CD14-positive monocyte (primary cell): ENCODE data around the gene PRKN. TPM values are rescaled to one million over a fixed set of nuclear protein-coding genes. Genes with fewer than 3 reads are reported as not detected.

Source experiments
- DNase-seq, 3 donors: peaks; one replicate each; pipeline ENCODE4 v3.0.0-alpha.2; 2011 to 2022
- H2AFZ ChIP-seq: 2 replicates; pipeline ENCODE4 v1.6.0; 2012; ENCODE audit warnings: mild to moderate bottlenecking, low read depth, low read length, inconsistent platforms; ENCODE audit not compliant: insufficient read depth, poor library complexity, severe bottlenecking
- H3K27ac ChIP-seq, 2 donors: 1 replicate in 1 of 2; 2 replicates in 1 of 2; pipeline ENCODE4 v1.5.1; 2012 to 2013; ENCODE audit warnings: low read length in 2 of 2, control low read depth in 1 of 2, inconsistent platforms in 1 of 2, low read depth in 1 of 2, mild to moderate bottlenecking in 1 of 2
- H3K27me3 ChIP-seq, 2 donors: one replicate each; pipeline versions ENCODE4 v1.6.0 to v1.6.1; 2011 to 2013; ENCODE audit warnings: low read length in 2 of 2; ENCODE audit not compliant: control insufficient read depth in 2 of 2, insufficient read depth in 2 of 2
- H3K36me3 ChIP-seq, 2 donors: replicated peaks in 1 of 2; 1 replicate in 1 of 2; 2 replicates in 1 of 2; pipeline versions ENCODE4 v1.5.1 to v1.6.1; 2012 to 2013; ENCODE audit warnings: low read length in 2 of 2, control low read depth in 1 of 2, inconsistent platforms in 1 of 2, mild to moderate bottlenecking in 1 of 2; ENCODE audit not compliant: insufficient read depth in 2 of 2, control insufficient read depth in 1 of 2
- H3K4me1 ChIP-seq, 2 donors: 1 replicate in 1 of 2; 2 replicates in 1 of 2; pipeline versions ENCODE4 v1.5.1 to v1.6.1; 2012 to 2013; ENCODE audit warnings: low read length in 2 of 2, control low read depth in 1 of 2, inconsistent platforms in 1 of 2, mild to moderate bottlenecking in 1 of 2, moderate library complexity in 1 of 2; ENCODE audit not compliant: insufficient read depth in 2 of 2, control insufficient read depth in 1 of 2
- H3K4me2 ChIP-seq: replicated peaks from 2 replicates; pipeline ENCODE3; 2012; ENCODE audit warnings: low read length, moderate library complexity, mild to moderate bottlenecking; ENCODE audit not compliant: poor library complexity, severe bottlenecking; ENCODE audit errors: extremely low read depth
- H3K4me3 ChIP-seq, 3 experiments: fragments of 200-600 bp in 1 of 3; sonication (generic) in 1 of 3; replicated peaks in 1 of 3; 1 replicate in 2 of 3; 2 replicates in 1 of 3; pipeline ENCODE4 v1.5.1; 2011 to 2013; ENCODE audit warnings: low read length in 3 of 3, mild to moderate bottlenecking in 3 of 3, control low read depth in 2 of 3, low read depth in 2 of 3, inconsistent platforms in 1 of 3, moderate library complexity in 1 of 3
- H3K79me2 ChIP-seq: 2 replicates; pipeline ENCODE4 v1.6.0; 2012; ENCODE audit warnings: mild to moderate bottlenecking, control low read depth, inconsistent platforms, low read length, moderate library complexity; ENCODE audit not compliant: insufficient read depth
- H3K9ac ChIP-seq: 2 replicates; pipeline ENCODE4 v1.6.0; 2017; ENCODE audit warnings: low read length, mild to moderate bottlenecking; ENCODE audit not compliant: insufficient read depth, poor library complexity, severe bottlenecking
- H3K9me3 ChIP-seq, 2 donors: replicated peaks in 1 of 2; 1 replicate in 1 of 2; 2 replicates in 1 of 2; pipeline versions ENCODE4 v1.5.1 to v1.6.1; 2012 to 2013; ENCODE audit warnings: low read length in 2 of 2, control low read depth in 1 of 2; ENCODE audit not compliant: control insufficient read depth in 1 of 2, insufficient read depth in 1 of 2
- H4K20me1 ChIP-seq: 2 replicates; pipeline ENCODE4 v1.6.0; 2012; ENCODE audit warnings: mild to moderate bottlenecking, low read length, control low read depth, moderate library complexity; ENCODE audit not compliant: insufficient read depth
- H3K27ac Mint-ChIP-seq, 7 donors: one replicate each; pipeline ENCODE4 v1.8.0; 2020; ENCODE audit warnings: mild to moderate bottlenecking in 7 of 7, mixed read lengths in 7 of 7, moderate library complexity in 6 of 7, inconsistent platforms in 2 of 7
- H3K27me3 Mint-ChIP-seq, 3 donors: one replicate each; pipeline ENCODE4 v1.8.0; 2021 to 2022; ENCODE audit warnings: low read depth in 3 of 3, mild to moderate bottlenecking in 3 of 3, mixed read lengths in 3 of 3, moderate library complexity in 3 of 3, inconsistent platforms in 1 of 3
- H3K36me3 Mint-ChIP-seq, 2 donors: one replicate each; pipeline ENCODE4 v1.8.0; 2020; ENCODE audit warnings: mixed read lengths in 2 of 2, inconsistent platforms in 1 of 2, mild to moderate bottlenecking in 1 of 2
- H3K4me1 Mint-ChIP-seq: one replicate; pipeline ENCODE4 v1.8.0; 2020; ENCODE audit warnings: mild to moderate bottlenecking, mixed read lengths
- H3K4me3 Mint-ChIP-seq, 2 donors: one replicate each; pipeline ENCODE4 v1.8.0; 2020; ENCODE audit warnings: mild to moderate bottlenecking in 2 of 2, mixed read lengths in 2 of 2, moderate library complexity in 1 of 2
- H3K9me3 Mint-ChIP-seq, 7 donors: one replicate each; pipeline ENCODE4 v1.8.0; 2020 to 2022; ENCODE audit warnings: mixed read lengths in 7 of 7, mild to moderate bottlenecking in 6 of 7, moderate library complexity in 6 of 7, inconsistent platforms in 2 of 7
- WGBS: methylation state at CpG from one replicate; pipeline ENCODE4 v1.1.5; 2013; ENCODE audit warnings: missing lambda C conversion rate; ENCODE audit not compliant: insufficient coverage; 5-methylcytosine and 5-hydroxymethylcytosine counted together
- intact Hi-C, 2 donors: fragments of 100-400 bp; cut with micrococcal nuclease; formaldehyde crosslinking; loops; one replicate each; pipeline versions ENCODE4 v1.15.0 to v1.15.1; 2023
- polyA plus RNA-seq, 3 donors: library from polyadenylated mRNA; depleted of rRNA in 1 of 3; unstranded in 2 of 3; stranded (reverse) in 1 of 3; fragments of 300-500 nt in 2 of 3; fragments of >200 nt in 1 of 3; fragmentation: Illumina TruSeq in 2 of 3; gene quantifications; 1 replicate in 2 of 3; 2 replicates in 1 of 3; pipeline ENCODE4 v1.2.3, GENCODE V29; 2012 to 2021
- TF ChIP-seq, protein P1 (sequence below): fragments of 200-600 bp; IDR thresholded peaks from one replicate; pipeline ENCODE4 v1.8.0; 2022; ENCODE audit warnings: antibody characterized with exemption, mild to moderate bottlenecking

Gene PRKN
- polyA plus RNA-seq, 3 donors: 0.19 to 0.21 TPM; not detected in 1

DNA sequence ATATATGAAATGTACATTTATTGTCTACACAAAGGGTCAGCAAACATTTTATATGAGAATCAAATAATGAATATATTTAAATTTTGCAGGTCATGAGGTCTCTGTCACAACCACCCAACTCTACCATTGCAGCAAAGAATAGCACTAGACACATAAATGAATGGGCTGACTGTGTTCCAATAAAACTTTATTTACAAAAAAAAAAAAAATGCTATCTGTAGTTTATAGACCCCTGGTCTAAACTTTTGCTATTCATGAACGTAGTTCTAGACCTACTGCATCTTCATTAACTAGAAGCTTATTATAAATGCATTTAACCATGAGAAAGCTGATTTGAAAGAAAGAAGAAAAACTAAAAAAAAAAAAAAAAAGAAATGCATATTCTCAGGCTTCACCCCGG lies 842.8 kb downstream of the PRKN start:
- H3K9me3 ChIP-seq: peaks cover 0 to 17% of the 10 kb centered on the region in 2 donors
- no peaks in the 10 kb centered on the region for H4K20me1 ChIP-seq
- H3K79me2 ChIP-seq: no peaks in the 10 kb centered on the region
- intact Hi-C loops: no loop called here
- H3K4me2 ChIP-seq: no peak overlapping the region
- Mint-ChIP-seq H3K9me3 (peaks cover 0 to 16% (median 5%) of the 10 kb centered on the region in 7 donors), H3K27me3 (peaks cover 0 to 1% (median 0%) of the 10 kb centered on the region in 3 donors), H3K4me3 (no peak overlapping the region), H3K27ac (no peak overlapping the region), H3K36me3 (no peaks in the 10 kb centered on the region), H3K4me1 (no peaks in the 10 kb centered on the region)
- DNase-seq: no peak
- H3K36me3 ChIP-seq: no peaks in the 10 kb centered on the region
- no peaks in the 10 kb centered on the region for H3K27me3 ChIP-seq
- no peak overlapping the region for H3K9ac ChIP-seq
- H2AFZ ChIP-seq: no peak overlapping the region
- no peak overlapping the region for H3K4me3 ChIP-seq
- no peak overlapping the region for H3K27ac ChIP-seq
- whole genome bisulfite sequencing: 100% methylated on average over 1 of the region's 2 CpGs
- TF ChIP-seq, protein P1, sequence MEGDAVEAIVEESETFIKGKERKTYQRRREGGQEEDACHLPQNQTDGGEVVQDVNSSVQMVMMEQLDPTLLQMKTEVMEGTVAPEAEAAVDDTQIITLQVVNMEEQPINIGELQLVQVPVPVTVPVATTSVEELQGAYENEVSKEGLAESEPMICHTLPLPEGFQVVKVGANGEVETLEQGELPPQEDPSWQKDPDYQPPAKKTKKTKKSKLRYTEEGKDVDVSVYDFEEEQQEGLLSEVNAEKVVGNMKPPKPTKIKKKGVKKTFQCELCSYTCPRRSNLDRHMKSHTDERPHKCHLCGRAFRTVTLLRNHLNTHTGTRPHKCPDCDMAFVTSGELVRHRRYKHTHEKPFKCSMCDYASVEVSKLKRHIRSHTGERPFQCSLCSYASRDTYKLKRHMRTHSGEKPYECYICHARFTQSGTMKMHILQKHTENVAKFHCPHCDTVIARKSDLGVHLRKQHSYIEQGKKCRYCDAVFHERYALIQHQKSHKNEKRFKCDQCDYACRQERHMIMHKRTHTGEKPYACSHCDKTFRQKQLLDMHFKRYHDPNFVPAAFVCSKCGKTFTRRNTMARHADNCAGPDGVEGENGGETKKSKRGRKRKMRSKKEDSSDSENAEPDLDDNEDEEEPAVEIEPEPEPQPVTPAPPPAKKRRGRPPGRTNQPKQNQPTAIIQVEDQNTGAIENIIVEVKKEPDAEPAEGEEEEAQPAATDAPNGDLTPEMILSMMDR: no peak
- no peaks in the 10 kb centered on the region for H3K4me1 ChIP-seq

DNA sequence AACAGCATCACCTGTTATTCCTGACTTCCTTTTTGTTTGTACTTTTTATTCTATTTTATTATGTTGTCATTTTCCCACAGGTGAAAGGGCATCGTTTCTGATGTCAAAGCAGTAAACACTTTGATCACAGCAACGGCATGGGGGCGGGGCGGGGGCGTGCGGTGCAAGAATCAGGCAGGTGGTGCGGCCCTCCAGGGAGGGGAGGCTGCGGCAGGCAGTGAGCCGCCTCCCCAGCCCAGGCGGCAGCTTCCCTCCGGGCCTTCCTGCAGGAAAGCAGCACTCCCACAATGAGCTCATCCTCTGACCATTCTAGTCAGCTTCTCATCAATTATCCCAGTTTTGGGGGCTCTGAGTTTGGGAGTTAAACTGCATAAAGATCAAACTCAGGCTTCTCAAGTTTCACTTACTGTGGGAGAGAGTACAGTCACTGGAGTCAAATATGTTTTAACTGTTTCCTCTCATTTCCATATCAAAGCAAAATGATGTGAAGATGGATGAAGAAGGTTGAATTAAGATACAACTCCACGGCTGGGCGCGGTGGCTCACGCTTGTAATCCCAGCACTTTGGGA lies 845.3 kb downstream of the PRKN start:
- intact Hi-C loops: no loop called here
- no peaks in the 10 kb centered on the region for H3K36me3 ChIP-seq
- DNase-seq: no peak
- H3K9ac ChIP-seq: no peak overlapping the region
- Mint-ChIP-seq H3K36me3 (no peaks in the 10 kb centered on the region), H3K9me3 (peaks cover 0 to 19% (median 9%) of the 10 kb centered on the region in 7 donors), H3K4me1 (no peaks in the 10 kb centered on the region), H3K27me3 (no peaks in the 10 kb centered on the region), H3K27ac (no peak overlapping the region), H3K4me3 (no peak overlapping the region)
- no peaks in the 10 kb centered on the region for H3K27me3 ChIP-seq
- no peak overlapping the region for H3K4me2 ChIP-seq
- no peaks in the 10 kb centered on the region for H3K4me1 ChIP-seq
- 92% methylated on average over 7 of the region's 15 CpGs for WGBS
- H3K27ac ChIP-seq: no peak overlapping the region
- H3K9me3 ChIP-seq: peaks cover 0 to 26% of the 10 kb centered on the region in 2 donors
- no peak overlapping the region for H2AFZ ChIP-seq
- no peaks in the 10 kb centered on the region for H4K20me1 ChIP-seq
- TF ChIP-seq, protein P1: no peak
- no peaks in the 10 kb centered on the region for H3K79me2 ChIP-seq
- no peak overlapping the region for H3K4me3 ChIP-seq
